Mammary epithelial cell (primary cell): Measurements from ENCODE around the gene MED25.

ENCODE experiments used
- CTCF ChIP-seq, 2 donors: IDR thresholded peaks in 1 of 2; conservative IDR thresholded peaks in 1 of 2; 2 replicates each; pipeline ENCODE4 v1.5.1; 2011 to 2012; ENCODE audit warnings: inconsistent platforms in 2 of 2, low read length in 2 of 2, mild to moderate bottlenecking in 2 of 2, control low read depth in 1 of 2, low read depth in 1 of 2; ENCODE audit not compliant: insufficient read depth in 1 of 2; ENCODE audit errors: extremely low read depth in 1 of 2
- EZH2 ChIP-seq: IDR thresholded peaks from 2 replicates; pipeline ENCODE4 v1.6.1; 2012; ENCODE audit warnings: low read length, inconsistent platforms, borderline replicate concordance

GRCh38 chr19:49805822-49806619 is 12.1 kb upstream of the MED25 start:
- TF ChIP-seq CTCF (conservative IDR thresholded peaks at IDR 0.05 in 1 of 2, IDR thresholded peaks at IDR 0.05 in 1 of 2; ENCODE audit: extremely low read depth in 1 of 2, insufficient read depth in 1 of 2, low read depth in 1 of 2, low read length in 2 of 2) (no peak), EZH2 (no peak)
